A549 (cell line): ENCODE data around the gene CFAP46. TPM values are rescaled to one million over a fixed set of nuclear protein-coding genes. Genes with fewer than 3 reads are reported as not detected.

ENCODE experiments used
- ATAC-seq, 2 experiments: fragments of 200-7000 bp in 1 of 2; fragments of >200 bp in 1 of 2; cut with Nextera tagmentation in 1 of 2; cut with Tn5 transposase in 1 of 2; 3 replicates each; pipeline versions ENCODE4 v1.8.0 to v1.9.1; 2018 to 2020; ENCODE audit warnings: mild to moderate bottlenecking in 1 of 2, moderate library complexity in 1 of 2
- CTCF ChIA-PET: fragments of 300-600 bp; sonication (Branson Sonifier 250); formaldehyde crosslinking; extraction: SDS; loops from one replicate; lab custom pipeline; 2021; ENCODE audit warnings: antibody characterized with exemption, inconsistent platforms; lab: Yijun Ruan, JAX
- POLR2A ChIA-PET: fragments of 350-600 bp; formaldehyde crosslinking; extraction: SDS; loops from one replicate; lab custom pipeline; 2021; ENCODE audit warnings: antibody characterized with exemption, inconsistent platforms; lab: Yijun Ruan, JAX
- DNase-seq, 2 experiments: peaks; one replicate each; pipeline versions ENCODE4 v3.0.0 to v3.0.0-alpha.2; 2011 to 2016; ENCODE audit warnings: low read depth in 1 of 2, low spot score in 1 of 2
- FAIRE-seq: peaks from 2 replicates; lab custom pipeline; 2011; peaks lifted over from hg19 to GRCh38; lab: Jason Lieb, UNC
- H3K27ac ChIP-seq, 2 experiments: fragments of >200 bp; sonication (Bioruptor Twin); formaldehyde crosslinking; 3 replicates each; pipeline ENCODE4 v1.5.1; 2016 to 2017
- H3K4me1 ChIP-seq: fragments of >200 bp; sonication (Bioruptor Twin); formaldehyde crosslinking; 3 replicates; pipeline ENCODE4 v1.6.1; 2016
- H3K4me2 ChIP-seq: fragments of >200 bp; sonication (Bioruptor Twin); formaldehyde crosslinking; 3 replicates; pipeline ENCODE4 v1.6.1; 2016
- H3K4me3 ChIP-seq: fragments of >200 bp; sonication (Bioruptor Twin); formaldehyde crosslinking; 3 replicates; pipeline ENCODE4 v1.5.1; 2016
- H3K9me3 ChIP-seq: fragments of >200 bp; sonication (Bioruptor Twin); formaldehyde crosslinking; 3 replicates; pipeline ENCODE4 v1.6.1; 2016
- ATOH8 ChIP-seq: fragments of 250-450 bp; sonication (Bioruptor Pico); IDR thresholded peaks from 2 replicates; pipeline ENCODE4 v1.5.0; 2020; ENCODE audit warnings: low read depth, mild to moderate bottlenecking, moderate library complexity
- CEBPB ChIP-seq, 2 experiments: fragments of >200 bp in 1 of 2; sonication (Bioruptor Twin) in 1 of 2; formaldehyde crosslinking in 1 of 2; IDR thresholded peaks; 2 replicates each; pipeline ENCODE4 v1.6.1; 2012 to 2016
- CHD2 ChIP-seq: fragments of 150-350 bp; IDR thresholded peaks from 2 replicates; pipeline ENCODE4 v1.6.1; 2014; ENCODE audit warnings: low read length; ENCODE audit not compliant: partially characterized antibody
- ESRRA ChIP-seq: fragments of 150-350 bp; IDR thresholded peaks from 2 replicates; pipeline ENCODE4 v1.6.1; 2014; ENCODE audit warnings: mild to moderate bottlenecking, low read length, borderline replicate concordance
- FOSL2 ChIP-seq, 2 experiments: fragments of 450-650 bp in 1 of 2; fragments of >200 bp in 1 of 2; sonication (Bioruptor Twin) in 1 of 2; formaldehyde crosslinking; IDR thresholded peaks; 2 replicates each; pipeline versions ENCODE4 v1.5.0 to v1.6.1; 2016 to 2020; ENCODE audit warnings: mild to moderate bottlenecking in 1 of 2, moderate library complexity in 1 of 2
- FOXS1 ChIP-seq: fragments of 250-450 bp; sonication (Bioruptor Pico); IDR thresholded peaks from 2 replicates; pipeline ENCODE4 v1.5.0; 2020; ENCODE audit warnings: mild to moderate bottlenecking, moderate library complexity
- GATA3 ChIP-seq: IDR thresholded peaks from 2 replicates; pipeline ENCODE4 v1.6.1; 2012; ENCODE audit warnings: borderline replicate concordance
- HDAC2 ChIP-seq: fragments of 200-600 bp; sonication (generic); IDR thresholded peaks from 2 replicates; pipeline ENCODE4 v1.6.1; 2016
- HOXA7 ChIP-seq: fragments of 250-450 bp; sonication (Bioruptor Pico); IDR thresholded peaks from 2 replicates; pipeline ENCODE4 v1.5.0; 2020; ENCODE audit warnings: mild to moderate bottlenecking, moderate library complexity
- HOXB5 ChIP-seq: fragments of 250-450 bp; sonication (Bioruptor Pico); IDR thresholded peaks from 2 replicates; pipeline ENCODE4 v1.5.0; 2020; ENCODE audit warnings: mild to moderate bottlenecking, moderate library complexity
- JUN ChIP-seq, 2 experiments: fragments of >200 bp; sonication (Bioruptor Twin); formaldehyde crosslinking; IDR thresholded peaks; 2 replicates in 1 of 2; 3 replicates in 1 of 2; pipeline ENCODE4 v1.6.1; 2016 to 2017
- JUNB ChIP-seq: fragments of >200 bp; sonication (Bioruptor Twin); formaldehyde crosslinking; IDR thresholded peaks from 2 replicates; pipeline ENCODE4 v1.6.1; 2016
- KDM1A ChIP-seq: fragments of 200-600 bp; sonication (generic); IDR thresholded peaks from 2 replicates; pipeline ENCODE4 v1.6.1; 2016; ENCODE audit warnings: low read depth, mild to moderate bottlenecking
- KDM5A ChIP-seq: fragments of 200-600 bp; sonication (generic); IDR thresholded peaks from 2 replicates; pipeline ENCODE4 v1.6.1; 2016; ENCODE audit warnings: antibody characterized with exemption, mild to moderate bottlenecking
- MAZ ChIP-seq: fragments of 150-350 bp; IDR thresholded peaks from 2 replicates; pipeline ENCODE4 v1.6.1; 2014; ENCODE audit warnings: antibody characterized with exemption, low read depth, low read length, borderline replicate concordance
- NFE2L2 ChIP-seq: fragments of 150-350 bp; conservative IDR thresholded peaks from 2 replicates; pipeline ENCODE4 v1.6.1; 2014; ENCODE audit warnings: low read length
- NPAS2 ChIP-seq: fragments of 250-450 bp; sonication (Bioruptor Pico); IDR thresholded peaks from 2 replicates; pipeline ENCODE4 v1.8.0; 2022; ENCODE audit warnings: mild to moderate bottlenecking, moderate library complexity, borderline replicate concordance
- RARB ChIP-seq: fragments of 250-450 bp; sonication (Bioruptor Pico); IDR thresholded peaks from 2 replicates; pipeline ENCODE4 v1.8.0; 2021; ENCODE audit warnings: mild to moderate bottlenecking, moderate library complexity
- REST ChIP-seq: fragments of 200-600 bp; sonication (generic); IDR thresholded peaks from 2 replicates; pipeline ENCODE4 v1.6.1; 2016; ENCODE audit warnings: antibody characterized with exemption, mild to moderate bottlenecking, moderate library complexity
- RFX5 ChIP-seq: fragments of 450-650 bp; IDR thresholded peaks from 2 replicates; pipeline ENCODE4 v1.7.1; 2014; ENCODE audit warnings: antibody characterized with exemption, mild to moderate bottlenecking, moderate library complexity
- ZC3H11A ChIP-seq: fragments of 450-650 bp; IDR thresholded peaks from 2 replicates; pipeline ENCODE4 v1.6.1; 2014; ENCODE audit warnings: antibody characterized with exemption, mild to moderate bottlenecking
- ZFP36 ChIP-seq: fragments of 450-650 bp; IDR thresholded peaks from 2 replicates; pipeline ENCODE4 v1.6.1; 2014; ENCODE audit warnings: borderline replicate concordance; ENCODE audit not compliant: partially characterized antibody
- WGBS: methylation state at CpG from one replicate; pipeline ENCODE4 v1.1.6; 2017; ENCODE audit errors: missing lambda C conversion rate; 5-methylcytosine and 5-hydroxymethylcytosine counted together
- polyA plus RNA-seq, 4 experiments: library from polyadenylated mRNA; depleted of rRNA in 3 of 4; stranded (reverse); fragments of >200 nt; fragmentation: RNase III in 1 of 4; extraction: RNeasy Plus Mini Kit Qiagen cat#74134 plus additional on column Dnase treatment in 1 of 4; gene quantifications; 2 replicates in 3 of 4; 3 replicates in 1 of 4; pipeline ENCODE4 v1.2.3, GENCODE V29; 2011 to 2017
- TF ChIP-seq, protein P1 (sequence below): fragments of >200 bp; sonication (Bioruptor Twin); formaldehyde crosslinking; IDR thresholded peaks from 3 replicates; pipeline ENCODE4 v1.6.1; 2016

CFAP46 gene
- polyA plus RNA-seq, 2 of the 4 experiments (the other 2 are of a cell fraction): 0.88 to 1.8 TPM

GRCh38 chr10:132913559-132914115 is 28.7 kb downstream of the CFAP46 start:
- H3K27ac ChIP-seq: no peak overlapping the region
- no peak for FAIRE-seq
- H3K4me2 ChIP-seq: no peak overlapping the region
- WGBS: 63% methylated on average over 18 of the region's 26 CpGs
- CTCF ChIA-PET: no interaction called here
- H3K4me1 ChIP-seq: no peaks in the 10 kb centered on the region
- no peaks in the 10 kb centered on the region for H3K9me3 ChIP-seq
- no peak for ATAC-seq
- POLR2A ChIA-PET: no interaction called here
- TF ChIP-seq ZC3H11A: no peak
- H3K4me3 ChIP-seq: no peak overlapping the region
- no peak for DNase-seq

DNA sequence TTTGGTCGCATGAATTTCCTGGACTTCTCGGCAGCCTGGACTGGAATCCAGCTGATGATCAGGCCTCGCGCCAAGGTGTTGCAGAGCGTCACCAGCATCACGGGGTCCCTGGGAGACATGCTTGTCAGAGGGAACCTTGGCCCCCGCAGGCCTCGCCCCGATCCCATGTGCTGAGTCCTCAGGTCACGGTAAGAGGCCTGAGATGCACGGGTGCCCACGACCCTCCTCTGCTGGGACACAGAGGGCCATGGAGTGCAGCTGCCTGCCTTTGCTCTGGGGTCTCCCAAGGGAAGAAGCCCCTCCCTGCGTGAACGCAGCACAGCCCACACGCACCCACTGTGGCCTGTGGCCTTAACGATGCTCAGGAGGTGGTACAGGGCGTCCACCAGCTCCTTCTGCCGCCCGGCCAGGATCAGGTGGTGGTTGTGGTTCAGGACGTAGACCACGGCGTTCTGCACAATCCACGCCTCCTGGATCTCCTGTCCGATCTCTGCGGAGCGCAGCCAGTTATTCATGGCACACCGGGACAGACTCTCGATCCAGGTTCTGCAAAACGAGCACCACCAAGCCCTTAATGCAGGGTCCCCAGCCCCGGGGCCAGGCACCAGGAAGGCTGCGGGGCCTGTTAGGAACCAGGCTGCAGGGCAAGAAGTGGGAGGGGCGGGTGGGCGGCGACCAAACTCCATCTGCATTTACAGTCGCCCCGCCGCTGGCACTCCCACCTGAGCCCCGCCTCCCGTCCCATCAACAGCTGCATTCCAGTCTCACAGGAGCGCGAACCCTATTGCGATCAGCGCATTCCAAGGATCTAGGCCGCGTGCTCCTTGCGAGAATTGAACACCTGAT is 29.4 kb downstream of the CFAP46 start:
- DNase-seq (no peak), FAIRE-seq (no peak), ATAC-seq (no peak)
- no peaks in the 10 kb centered on the region for H3K4me1 ChIP-seq
- H3K27ac ChIP-seq: no peak overlapping the region
- no peak overlapping the region for H3K4me3 ChIP-seq
- 75% methylated on average over 36 of the region's 46 CpGs for WGBS
- no peak overlapping the region for H3K4me2 ChIP-seq
- CTCF ChIA-PET: no interaction called here
- no peaks in the 10 kb centered on the region for H3K9me3 ChIP-seq
- TF ChIP-seq HDAC2 (no peak), GATA3 (no peak), FOXS1 (CRISPR knock-in tag) (no peak), CHD2 (no peak), ESRRA (no peak), KDM5A (no peak), REST (no peak), JUNB (no peak), RARB (CRISPR knock-in tag) (no peak)
- TF ChIP-seq, all 56 proteins: peak for 0
- POLR2A ChIA-PET: no interaction called here

DNA sequence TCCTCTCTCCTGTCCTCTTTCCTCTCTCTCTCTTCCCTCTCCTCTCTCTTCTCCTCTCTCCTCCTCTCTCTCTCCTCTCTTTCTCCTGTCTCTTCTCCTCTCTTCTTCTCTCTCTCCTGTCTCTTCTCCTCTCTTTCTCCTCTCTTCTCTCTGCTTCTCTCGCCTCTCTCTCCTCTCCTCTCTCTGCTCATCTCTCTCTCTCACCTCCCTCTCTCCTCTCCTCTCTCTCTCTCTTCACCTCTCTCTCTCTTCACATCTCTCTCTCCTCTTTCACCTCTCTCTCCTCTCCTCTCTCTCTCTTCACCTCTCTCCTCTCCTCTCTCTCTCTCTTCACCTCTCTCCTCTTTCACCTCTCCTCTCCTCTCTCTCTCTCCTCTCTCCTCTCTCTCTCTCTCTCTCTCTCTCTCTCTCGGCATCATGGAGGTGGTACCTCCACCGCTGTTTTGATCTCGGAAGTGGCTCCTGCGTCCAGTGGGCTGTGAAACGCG is 30.1 kb downstream of the CFAP46 start:
- DNase-seq: no peak
- Histone ChIP-seq H3K9me3 (no peaks in the 10 kb centered on the region), H3K4me2 (no peak overlapping the region), H3K27ac (no peak overlapping the region), H3K4me3 (no peak overlapping the region), H3K4me1 (no peaks in the 10 kb centered on the region)
- no peak for ATAC-seq
- 74% methylated on average over 7 of the region's 7 CpGs for WGBS
- POLR2A ChIA-PET: no interaction called here
- CTCF ChIA-PET: no interaction called here
- FAIRE-seq: no peak
- TF ChIP-seq JUN (IDR thresholded peaks at IDR 0.05): no peak
- TF ChIP-seq RFX5: no peak
- TF ChIP-seq ZC3H11A: no peak
- no peak for TF ChIP-seq HOXA7 (CRISPR knock-in tag)
- no peak for TF ChIP-seq HOXB5 (CRISPR knock-in tag)
- no peak for TF ChIP-seq KDM1A
- TF ChIP-seq ATOH8: no peak
- no peak for TF ChIP-seq ZFP36
- TF ChIP-seq, protein P1, sequence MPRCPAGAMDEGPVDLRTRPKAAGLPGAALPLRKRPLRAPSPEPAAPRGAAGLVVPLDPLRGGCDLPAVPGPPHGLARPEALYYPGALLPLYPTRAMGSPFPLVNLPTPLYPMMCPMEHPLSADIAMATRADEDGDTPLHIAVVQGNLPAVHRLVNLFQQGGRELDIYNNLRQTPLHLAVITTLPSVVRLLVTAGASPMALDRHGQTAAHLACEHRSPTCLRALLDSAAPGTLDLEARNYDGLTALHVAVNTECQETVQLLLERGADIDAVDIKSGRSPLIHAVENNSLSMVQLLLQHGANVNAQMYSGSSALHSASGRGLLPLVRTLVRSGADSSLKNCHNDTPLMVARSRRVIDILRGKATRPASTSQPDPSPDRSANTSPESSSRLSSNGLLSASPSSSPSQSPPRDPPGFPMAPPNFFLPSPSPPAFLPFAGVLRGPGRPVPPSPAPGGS: no peak
- TF ChIP-seq REST: no peak
- TF ChIP-seq NPAS2: no peak
- no peak for TF ChIP-seq FOSL2 (IDR thresholded peaks at IDR 0.05)
- no peak for TF ChIP-seq FOSL2 (CRISPR knock-in tag; IDR thresholded peaks at IDR 0.05)
- TF ChIP-seq CEBPB (IDR thresholded peaks at IDR 0.05): no peak
- TF ChIP-seq ESRRA: no peak
- TF ChIP-seq MAZ: no peak
- TF ChIP-seq NFE2L2: no peak
